ENCODE data around the gene CHCHD6. TPM values are rescaled to one million over a fixed set of nuclear protein-coding genes. Genes with fewer than 3 reads are reported as not detected.

CHCHD6 gene
- total and polyA plus RNA-seq, 2 donors from 2014 or later = 10.7 to 35.2 TPM

GRCh38 chr3:126961791-126962461, 257.9 kb downstream of the CHCHD6 start:
- Histone ChIP-seq H3K27ac (ENCODE audit: low read depth in 2 of 2, low read length in 2 of 2) (peak overlapping the region in 1 of 2 donors; percentile 57), H3K4me3 (ENCODE audit: low read length in 3 of 3) (no peak overlapping the region), H3K9ac (ENCODE audit: low read length in 3 of 3) (no peak overlapping the region), H3K27me3 (ENCODE audit: control insufficient read depth, insufficient read depth, low read length) (no peaks in the 10 kb centered on the region), H3K9me3 (ENCODE audit: control insufficient read depth in 2 of 3, insufficient read depth in 1 of 3, low read length in 3 of 3) (no peaks in the 10 kb centered on the region), H3K4me1 (ENCODE audit: control insufficient read depth in 2 of 3, insufficient read depth in 2 of 3, low read depth in 1 of 3, low read length in 3 of 3) (peaks cover 0 to 14% (median 0%) of the 10 kb centered on the region in 3 donors), H3K36me3 (ENCODE audit: control insufficient read depth in 2 of 3, insufficient read depth in 3 of 3, low read length in 3 of 3) (peaks cover 0 to 4% (median 0%) of the 10 kb centered on the region in 3 donors)
- FAIRE-seq (no peak), DNase-seq (peak in 2 of 5 donors; percentile 25 to 76)
- intact Hi-C loops (cut with DNase I) = no loop called here
- TF ChIP-seq CTCF (IDR thresholded peaks at IDR 0.05; ENCODE audit: borderline replicate concordance, extremely low read depth, insufficient read depth) = no peak

- DNase-seq = peak in 1 of 5 donors; percentile 52
- TF ChIP-seq CTCF (IDR thresholded peaks at IDR 0.05; ENCODE audit: borderline replicate concordance, extremely low read depth, insufficient read depth) = no peak
- FAIRE-seq = no peak
- peaks cover 0 to 14% (median 0%) of the 10 kb centered on the region in 3 donors for H3K4me1 ChIP-seq (ENCODE audit: control insufficient read depth in 2 of 3, insufficient read depth in 2 of 3, low read depth in 1 of 3, low read length in 3 of 3)
- H3K9ac ChIP-seq (ENCODE audit: low read length in 3 of 3) = no peak overlapping the region
- intact Hi-C loops (cut with DNase I) = no loop called here
- H3K9me3 ChIP-seq (ENCODE audit: control insufficient read depth in 2 of 3, insufficient read depth in 1 of 3, low read length in 3 of 3) = no peaks in the 10 kb centered on the region
- H3K4me3 ChIP-seq (ENCODE audit: low read length in 3 of 3) = no peak overlapping the region
- peaks cover 0 to 2% (median 0%) of the 10 kb centered on the region in 3 donors for H3K36me3 ChIP-seq (ENCODE audit: control insufficient read depth in 2 of 3, insufficient read depth in 3 of 3, low read length in 3 of 3)
- no peak overlapping the region for H3K27ac ChIP-seq (ENCODE audit: low read depth in 2 of 2, low read length in 2 of 2)
- H3K27me3 ChIP-seq (ENCODE audit: control insufficient read depth, insufficient read depth, low read length) = no peaks in the 10 kb centered on the region
Measured at GRCh38 chr3:126962756-126963155, 258.7 kb downstream of the CHCHD6 start.

GRCh38 chr3:126963261-126964190, 259.5 kb downstream of the CHCHD6 start:
- FAIRE-seq (no peak), DNase-seq (no peak)
- Histone ChIP-seq H3K4me3 (ENCODE audit: low read length in 3 of 3) (no peak overlapping the region), H3K4me1 (ENCODE audit: control insufficient read depth in 2 of 3, insufficient read depth in 2 of 3, low read depth in 1 of 3, low read length in 3 of 3) (peaks cover 0 to 14% (median 0%) of the 10 kb centered on the region in 3 donors), H3K27me3 (ENCODE audit: control insufficient read depth, insufficient read depth, low read length) (no peaks in the 10 kb centered on the region), H3K9ac (ENCODE audit: low read length in 3 of 3) (no peak overlapping the region), H3K36me3 (ENCODE audit: control insufficient read depth in 2 of 3, insufficient read depth in 3 of 3, low read length in 3 of 3) (no peaks in the 10 kb centered on the region), H3K9me3 (ENCODE audit: control insufficient read depth in 2 of 3, insufficient read depth in 1 of 3, low read length in 3 of 3) (no peaks in the 10 kb centered on the region), H3K27ac (ENCODE audit: low read depth in 2 of 2, low read length in 2 of 2) (no peak overlapping the region)
- TF ChIP-seq CTCF (IDR thresholded peaks at IDR 0.05; ENCODE audit: borderline replicate concordance, extremely low read depth, insufficient read depth) = no peak
- intact Hi-C loops (cut with DNase I) = no loop called here

All from kidney (tissue), 14 donors.